Neutrophil (primary cell): Measurements from ENCODE around the gene SLC24A4.

ENCODE experiments used
- H3K27ac ChIP-seq: fragments of 200-600 bp; sonication (generic); 2 replicates; pipeline ENCODE4 v1.5.1; 2016; ENCODE audit warnings: mild to moderate bottlenecking, moderate library complexity
- H3K27me3 ChIP-seq: fragments of 200-600 bp; sonication (generic); 2 replicates; pipeline ENCODE4 v1.6.0; 2016; ENCODE audit warnings: mild to moderate bottlenecking
- H3K36me3 ChIP-seq: fragments of 200-600 bp; sonication (generic); 2 replicates; pipeline ENCODE4 v1.5.1; 2017
- H3K4me1 ChIP-seq, 2 experiments: fragments of 200-600 bp in 1 of 2; sonication (generic) in 1 of 2; 1 replicate in 1 of 2; 2 replicates in 1 of 2; pipeline versions ENCODE4 v1.5.1 to v1.6.1; 2013 to 2016; ENCODE audit warnings: low read depth in 1 of 2, low read length in 1 of 2, mild to moderate bottlenecking in 1 of 2, moderate library complexity in 1 of 2; ENCODE audit not compliant: control insufficient read depth in 1 of 2, insufficient read depth in 1 of 2
- H3K4me3 ChIP-seq, 2 experiments: fragments of 200-600 bp in 1 of 2; sonication (generic) in 1 of 2; 1 replicate in 1 of 2; 2 replicates in 1 of 2; pipeline ENCODE4 v1.5.1; 2013 to 2016; ENCODE audit warnings: low read depth in 1 of 2, low read length in 1 of 2, mild to moderate bottlenecking in 1 of 2, moderate library complexity in 1 of 2
- H3K9me3 ChIP-seq: fragments of 200-600 bp; sonication (generic); 2 replicates; pipeline ENCODE4 v1.5.1; 2016
- CTCF ChIP-seq: fragments of 200-600 bp; sonication (generic); IDR thresholded peaks from 2 replicates; pipeline ENCODE4 v1.5.1; 2016; ENCODE audit warnings: antibody characterized with exemption

SLC24A4 gene

GRCh38 chr14:92382677-92383076, 59.7 kb downstream of the SLC24A4 start:
- Histone ChIP-seq H3K27me3 (no peaks in the 10 kb centered on the region), H3K4me1 (peaks cover 47 to 48% of the 10 kb centered on the region in 2 experiments), H3K36me3 (no peaks in the 10 kb centered on the region), H3K27ac (peak overlapping the region; percentile 94), H3K4me3 (no peak overlapping the region), H3K9me3 (no peaks in the 10 kb centered on the region)
- peak; percentile 57 for TF ChIP-seq CTCF

DNA sequence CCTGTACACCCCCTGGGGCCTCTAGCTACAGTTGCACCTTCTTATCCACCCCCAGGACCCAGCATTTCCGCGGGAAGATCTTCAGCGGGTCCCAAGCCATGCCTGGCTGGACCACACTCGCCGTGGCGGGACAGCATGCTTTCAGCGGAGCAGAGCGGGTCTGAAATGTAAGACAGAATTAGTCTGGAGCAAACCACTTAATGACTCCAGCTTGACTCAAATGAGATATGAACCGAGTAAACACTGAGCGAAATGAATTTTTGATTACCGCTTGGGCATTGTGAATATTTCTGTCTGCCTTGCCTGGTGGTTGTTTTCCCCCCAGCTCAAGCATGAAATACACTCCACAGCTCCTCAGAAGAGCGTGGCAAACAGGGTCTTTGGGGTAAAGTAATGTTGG, 60.8 kb downstream of the SLC24A4 start:
- TF ChIP-seq CTCF = no peak
- H3K4me1 ChIP-seq = peaks cover 59% of the 10 kb centered on the region in 2 experiments
- no peak overlapping the region for H3K4me3 ChIP-seq
- no peaks in the 10 kb centered on the region for H3K9me3 ChIP-seq
- no peaks in the 10 kb centered on the region for H3K36me3 ChIP-seq
- H3K27me3 ChIP-seq = no peaks in the 10 kb centered on the region
- peak overlapping the region; percentile 94 for H3K27ac ChIP-seq

DNA sequence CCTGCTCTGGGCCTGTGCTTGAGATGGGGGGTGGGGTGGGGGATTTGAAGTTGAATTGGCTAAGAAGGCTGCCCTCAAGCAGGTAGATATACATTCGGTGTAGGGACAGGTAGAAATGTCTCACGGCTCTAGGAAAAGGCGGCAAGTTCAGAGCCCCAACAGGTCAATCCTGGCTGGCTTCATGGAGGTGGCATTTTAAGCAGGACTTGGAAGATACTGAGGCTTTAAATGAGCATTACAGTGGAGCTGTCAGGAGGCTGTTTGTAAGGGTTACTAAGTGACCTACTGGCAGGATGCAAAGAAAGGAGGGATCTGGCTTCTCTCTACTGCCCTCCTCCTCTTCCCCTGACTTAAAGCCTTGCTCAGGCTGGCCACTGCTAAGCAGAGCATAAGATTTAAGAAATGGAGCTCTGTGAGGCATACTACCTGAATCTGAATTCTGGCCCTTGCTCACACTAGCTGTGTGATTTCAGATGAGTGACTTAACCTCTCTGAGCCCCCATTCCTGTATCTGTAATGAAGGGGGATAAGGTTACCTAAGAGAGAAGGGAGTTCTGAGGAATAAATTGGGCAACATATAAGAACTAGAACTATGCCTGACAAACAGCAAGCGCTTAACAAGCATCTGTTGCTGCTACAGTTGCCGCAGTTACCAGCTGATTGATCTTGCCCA, 61.6 kb downstream of the SLC24A4 start:
- H3K36me3 ChIP-seq = no peaks in the 10 kb centered on the region
- TF ChIP-seq CTCF = no peak
- H3K4me3 ChIP-seq = no peak overlapping the region
- peak overlapping the region; percentile 94 for H3K27ac ChIP-seq
- no peaks in the 10 kb centered on the region for H3K27me3 ChIP-seq
- no peaks in the 10 kb centered on the region for H3K9me3 ChIP-seq
- peaks cover 67% of the 10 kb centered on the region in 2 experiments for H3K4me1 ChIP-seq

GRCh38 chr14:92385561-92385960, 62.6 kb downstream of the SLC24A4 start:
- Histone ChIP-seq H3K4me1 (peaks cover 76 to 77% of the 10 kb centered on the region in 2 experiments), H3K9me3 (no peaks in the 10 kb centered on the region), H3K36me3 (no peaks in the 10 kb centered on the region), H3K4me3 (peak overlapping the region in 1 of 2 experiments; percentile 1), H3K27me3 (no peaks in the 10 kb centered on the region), H3K27ac (peak overlapping the region; percentile 94)
- no peak for TF ChIP-seq CTCF

DNA sequence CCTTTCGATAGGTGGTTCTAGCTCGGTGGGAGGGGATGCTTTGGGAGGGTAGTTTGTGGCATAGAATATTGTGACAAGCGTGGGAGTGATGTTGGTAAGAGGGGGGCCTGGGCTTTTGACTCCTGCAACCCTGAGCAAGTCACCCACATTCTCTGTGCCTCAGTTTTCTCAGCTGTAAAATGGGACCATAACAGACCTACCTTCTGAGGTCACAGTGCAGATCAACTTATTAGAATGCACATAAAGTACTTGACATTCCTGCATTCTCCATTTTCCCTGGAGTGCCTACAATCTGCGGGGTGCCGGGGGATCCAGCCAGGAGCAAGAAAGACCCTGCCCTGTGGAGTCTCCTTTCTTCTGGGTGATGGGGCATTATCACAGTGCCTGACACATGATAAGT, 63.2 kb downstream of the SLC24A4 start:
- Histone ChIP-seq H3K9me3 (no peaks in the 10 kb centered on the region), H3K4me3 (peak overlapping the region; percentile 1 to 41), H3K27me3 (no peaks in the 10 kb centered on the region), H3K4me1 (peaks cover 82 to 83% of the 10 kb centered on the region in 2 experiments), H3K27ac (peak overlapping the region; percentile 94), H3K36me3 (no peaks in the 10 kb centered on the region)
- no peak for TF ChIP-seq CTCF
